ENCODE results near the gene COQ2. TPM values are rescaled to one million over a fixed set of nuclear protein-coding genes. Genes with fewer than 3 reads are reported as not detected.

COQ2 gene
- total and polyA plus RNA-seq, 2 of the 13 experiments (the other 11 are each of a cell fraction or from before 2014, with no cell fraction given) = 10.1 to 17.3 TPM

DNA sequence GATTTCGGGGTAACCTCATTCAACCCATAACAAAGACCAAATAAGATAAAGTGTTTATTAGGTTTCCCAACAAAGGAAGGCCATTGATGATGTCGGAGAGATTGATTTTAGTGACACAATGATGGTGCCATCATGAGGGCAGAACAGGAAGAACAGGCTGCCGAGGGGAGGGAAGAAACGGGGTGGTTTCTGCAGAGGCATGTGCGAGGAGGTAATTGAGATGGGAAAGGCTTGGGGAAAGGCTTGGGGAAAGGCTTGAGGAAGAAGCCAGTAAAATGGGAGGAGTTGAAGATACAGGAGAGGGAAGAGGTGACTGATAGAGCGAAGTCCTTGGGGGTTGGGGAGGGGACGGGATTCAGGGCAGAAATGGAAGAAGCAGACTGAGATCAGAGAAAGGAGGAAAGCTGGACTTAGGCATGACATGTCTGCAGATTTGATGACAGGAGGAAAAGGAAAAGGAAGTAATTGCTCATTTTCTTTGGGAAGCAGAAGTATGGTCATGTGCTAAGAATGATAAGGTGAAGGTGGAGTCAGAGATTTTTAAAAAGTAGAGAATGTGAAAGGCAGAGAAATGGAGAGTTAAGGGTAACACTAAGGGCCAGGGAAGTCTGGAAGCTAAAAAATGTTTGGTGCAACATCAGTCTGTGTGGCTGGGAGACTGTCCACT lies 44.1 kb upstream of the COQ2 start:
- no peak overlapping the region for H3K4me2 ChIP-seq (ENCODE audit: low read depth, low read length)
- no peak overlapping the region for H3K4me3 ChIP-seq (replicated peaks in 1 of 3; ENCODE audit: insufficient read depth in 1 of 3, low read depth in 2 of 3, low read length in 3 of 3)
- H3K9ac ChIP-seq (ENCODE audit: insufficient read depth, low read depth, low read length) = no peak overlapping the region
- no peaks in the 10 kb centered on the region for H3K36me3 ChIP-seq (replicated peaks in 1 of 2; ENCODE audit: control insufficient read depth in 1 of 2, insufficient read depth in 2 of 2, low read length in 2 of 2)
- no peaks in the 10 kb centered on the region for H3K79me2 ChIP-seq (ENCODE audit: insufficient read depth, low read length)
- no TSS peak for BruUV-seq (replicated peaks)
- CTCF ChIA-PET (ENCODE audit: low intra/inter-chr PET ratio, low total read pairs) = no interaction called here
- WGBS (ENCODE audit: low lambda C conversion rate) = 16% methylated on average over 7 of the region's 7 CpGs
- intact Hi-C loops (cut with micrococcal nuclease; ENCODE audit: unreplicated experiment) (no loop called here), in situ Hi-C loops (cut with HindIII; ENCODE audit: extremely low pct_ligation_motif_present, low pct_unique_long_range_greater_than_20kb) (no loop called here)
- peaks cover 2 to 15% of the 10 kb centered on the region in 2 experiments for H3K27me3 ChIP-seq (ENCODE audit: control insufficient read depth in 1 of 2, insufficient read depth in 2 of 2, low read length in 2 of 2)
- H2AFZ ChIP-seq (ENCODE audit: low read length) = no peak overlapping the region
- peak; percentile 8 for FAIRE-seq
- H3K4me1 ChIP-seq (ENCODE audit: insufficient read depth, low read length) = peaks cover 3% of the 10 kb centered on the region
- DNase-seq (ENCODE audit: low spot score) = no peak
- H3K27ac ChIP-seq (ENCODE audit: extremely low read length, insufficient read depth, low read length) = no peak overlapping the region
- TF ChIP-seq SMC3 (IDR thresholded peaks at IDR 0.05; ENCODE audit: low read length) (peak; percentile 30; the same call in 1 of the 2 replicates), ATF7 (IDR thresholded peaks at IDR 0.05) (no peak), ATF7 (CRISPR knock-in tag; IDR thresholded peaks at IDR 0.05) (no peak), CTCF (CRISPR knock-in tag; IDR thresholded peaks at IDR 0.05) (peak; percentile 44), ZNF317 (CRISPR knock-in tag; IDR thresholded peaks at IDR 0.05) (no peak), STAG1 (CRISPR knock-in tag; IDR thresholded peaks at IDR 0.05) (peak; percentile 48)
- no peaks in the 10 kb centered on the region for H4K20me1 ChIP-seq (ENCODE audit: insufficient read depth, low read length)
- ATAC-seq = peak; percentile 72; the same call in 2 of the 3 replicates
- H3K9me3 ChIP-seq (ENCODE audit: low read length) = no peaks in the 10 kb centered on the region
- POLR2A ChIA-PET = no interaction called here

GRCh38 chr4:83326546-83326945 lies 41.9 kb upstream of the COQ2 start:
- no TSS peak for BruUV-seq (replicated peaks)
- Histone ChIP-seq H3K9me3 (ENCODE audit: low read length) (no peaks in the 10 kb centered on the region), H3K4me3 (replicated peaks in 1 of 3; ENCODE audit: insufficient read depth in 1 of 3, low read depth in 2 of 3, low read length in 3 of 3) (no peak overlapping the region), H2AFZ (ENCODE audit: low read length) (no peak overlapping the region), H3K79me2 (ENCODE audit: insufficient read depth, low read length) (no peaks in the 10 kb centered on the region), H3K9ac (ENCODE audit: insufficient read depth, low read depth, low read length) (no peak overlapping the region), H3K4me1 (ENCODE audit: insufficient read depth, low read length) (peaks cover 19% of the 10 kb centered on the region), H3K36me3 (replicated peaks in 1 of 2; ENCODE audit: control insufficient read depth in 1 of 2, insufficient read depth in 2 of 2, low read length in 2 of 2) (no peaks in the 10 kb centered on the region), H3K27ac (ENCODE audit: extremely low read length, insufficient read depth, low read length) (no peak overlapping the region), H4K20me1 (ENCODE audit: insufficient read depth, low read length) (no peaks in the 10 kb centered on the region), H3K4me2 (ENCODE audit: low read depth, low read length) (no peak overlapping the region), H3K27me3 (ENCODE audit: control insufficient read depth in 1 of 2, insufficient read depth in 2 of 2, low read length in 2 of 2) (peaks cover 2 to 3% of the 10 kb centered on the region in 2 experiments; a peak in 1 of 5 replicates)
- in situ Hi-C loops (cut with HindIII; ENCODE audit: extremely low pct_ligation_motif_present, low pct_unique_long_range_greater_than_20kb) (no loop called here), intact Hi-C loops (cut with micrococcal nuclease; ENCODE audit: unreplicated experiment) (no loop called here)
- FAIRE-seq (no peak), DNase-seq (ENCODE audit: low spot score) (no peak), ATAC-seq (no peak)
- WGBS (ENCODE audit: low lambda C conversion rate) = 56% methylated on average over 8 of the region's 8 CpGs
- POLR2A ChIA-PET = no interaction called here
- CTCF ChIA-PET (ENCODE audit: low intra/inter-chr PET ratio, low total read pairs) = no interaction called here
- TF ChIP-seq MYPOP (CRISPR knock-in tag; IDR thresholded peaks at IDR 0.05) (no peak), ZNF224 (CRISPR knock-in tag; IDR thresholded peaks at IDR 0.05) (no peak), KMT2B (CRISPR knock-in tag; IDR thresholded peaks at IDR 0.05) (no peak), ZNF275 (CRISPR knock-in tag; IDR thresholded peaks at IDR 0.05; ENCODE audit: borderline replicate concordance) (no peak), TSC22D2 (CRISPR knock-in tag; IDR thresholded peaks at IDR 0.05; ENCODE audit: borderline replicate concordance) (no peak), PCBP1 (IDR thresholded peaks at IDR 0.05; ENCODE audit: borderline replicate concordance, low read depth, low read length) (no peak), FOSL1 (CRISPR knock-in tag; IDR thresholded peaks at IDR 0.05; ENCODE audit: borderline replicate concordance) (no peak), ZNF788 (CRISPR knock-in tag; IDR thresholded peaks at IDR 0.05; ENCODE audit: borderline replicate concordance) (no peak), NFRKB (IDR thresholded peaks at IDR 0.05) (no peak), MEF2D (CRISPR knock-in tag; IDR thresholded peaks at IDR 0.05) (no peak), RELA (CRISPR knock-in tag; IDR thresholded peaks at IDR 0.05) (no peak)

Data from HepG2 (cell line).